ELR (cell line): ENCODE data around the gene FAM181A.
A peak's percentile ranks its signal among the peaks of the same experiment; 100 is the strongest.

Source experiments
- DNase-seq: peaks from one replicate; pipeline ENCODE4 v3.0.0-alpha.2; 2015; ENCODE audit warnings: low read depth

FAM181A gene

DNA sequence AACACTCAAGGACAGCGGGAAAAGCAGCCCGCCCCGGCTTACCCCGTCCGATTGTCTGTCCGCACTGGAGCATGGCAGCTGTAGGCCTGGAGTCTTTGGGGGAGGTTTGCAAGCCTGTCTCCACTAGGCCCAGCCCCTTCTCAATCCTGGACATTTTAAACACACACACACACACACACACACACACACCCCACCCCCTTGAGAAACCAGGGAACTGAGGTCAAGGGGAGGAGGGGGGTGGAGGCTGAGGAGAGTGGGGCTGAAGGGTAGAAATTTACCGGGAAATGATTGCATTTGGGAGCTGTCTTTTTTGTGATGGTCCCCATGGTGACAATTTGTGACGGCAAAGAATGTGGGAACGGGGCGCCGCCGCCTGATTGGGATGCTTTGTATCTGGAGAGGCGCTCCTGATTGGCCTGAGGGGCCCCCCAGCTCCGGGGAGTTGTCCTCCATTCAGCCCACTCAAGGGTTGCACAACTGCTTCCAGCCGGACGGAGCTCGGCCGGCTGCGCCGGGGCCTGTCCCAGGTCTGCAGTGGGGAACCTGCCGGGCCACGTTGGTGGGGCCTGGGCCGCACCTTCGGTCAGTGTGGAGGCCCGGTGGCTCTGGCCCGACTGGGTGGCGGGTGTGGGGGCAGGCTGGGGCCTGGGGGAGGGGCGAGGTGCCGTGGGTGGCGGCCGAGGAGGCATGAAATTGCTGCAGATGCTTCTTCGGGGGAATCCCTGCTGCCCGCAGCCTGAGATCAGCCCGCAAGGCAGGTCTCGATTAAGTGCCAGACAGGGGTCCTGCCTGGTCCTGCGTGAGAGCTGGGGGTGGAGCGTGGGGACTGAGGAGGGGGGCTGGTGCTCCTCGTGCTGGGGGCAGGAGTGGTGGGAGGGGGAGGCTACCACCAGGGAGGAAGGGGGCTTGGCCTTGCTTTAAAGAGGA lies at the start of gene FAM181A:
Gene FAM181A (plus strand): TSS at position 472 of the 927 bp plus-strand sequence. CDS start 942 bp downstream, outside the sequence.
- no peak for DNase-seq

DNA sequence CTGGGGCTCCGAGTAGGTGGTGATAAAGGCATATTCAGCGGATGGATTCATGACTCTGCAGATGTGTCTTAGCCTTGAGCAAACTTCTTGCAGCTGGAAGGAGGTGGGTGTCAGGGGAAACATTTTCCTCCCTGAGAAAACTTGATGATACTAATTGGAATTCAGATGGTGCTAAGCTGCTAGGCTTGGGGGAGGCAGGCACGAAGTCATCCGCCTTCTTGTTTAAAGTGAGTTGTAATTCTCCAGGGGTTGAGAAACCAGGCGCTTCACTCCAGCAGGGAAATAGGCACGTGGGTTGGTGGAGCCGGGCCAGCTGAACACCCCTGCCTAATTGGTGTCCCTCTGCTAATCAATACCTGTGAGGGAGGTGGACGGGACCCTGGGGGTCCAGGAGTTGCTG lies 48.9 kb upstream of the FAM181A start:
- DNase-seq = no peak

GRCh38 chr14:93878871-93879270 lies 48.3 kb upstream of the FAM181A start:
- DNase-seq = no peak

DNA sequence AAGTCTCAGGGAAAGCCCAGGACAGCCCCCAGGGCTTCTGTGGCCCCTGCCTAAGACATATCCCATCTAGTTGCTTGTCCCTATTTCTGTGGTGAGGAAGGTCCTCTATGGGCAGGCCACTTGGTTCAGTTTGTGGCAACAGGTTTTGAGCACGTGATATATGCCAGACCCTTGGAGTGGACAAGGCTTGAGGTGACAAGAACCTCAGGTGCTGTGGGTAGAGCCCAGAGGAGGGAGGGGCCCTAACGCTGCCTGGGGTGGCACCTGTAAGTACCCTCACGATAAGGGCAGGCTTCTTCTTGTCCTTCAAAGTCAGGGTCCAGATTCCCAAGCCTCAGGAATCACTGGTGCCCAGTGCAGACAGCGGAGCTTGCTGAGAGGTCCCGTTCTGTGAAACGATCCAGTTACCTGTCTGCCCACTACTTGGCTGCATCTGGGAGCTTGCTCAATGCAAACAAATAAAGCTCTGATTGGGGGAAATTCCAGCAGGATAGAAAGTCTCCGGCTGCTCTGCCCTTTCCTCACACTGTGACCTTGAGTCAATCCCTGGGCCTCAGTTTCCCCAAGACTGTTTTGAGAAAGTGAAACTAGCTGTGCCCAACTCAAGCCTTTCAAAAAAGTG lies 47.7 kb upstream of the FAM181A start:
- DNase-seq = no peak

DNA sequence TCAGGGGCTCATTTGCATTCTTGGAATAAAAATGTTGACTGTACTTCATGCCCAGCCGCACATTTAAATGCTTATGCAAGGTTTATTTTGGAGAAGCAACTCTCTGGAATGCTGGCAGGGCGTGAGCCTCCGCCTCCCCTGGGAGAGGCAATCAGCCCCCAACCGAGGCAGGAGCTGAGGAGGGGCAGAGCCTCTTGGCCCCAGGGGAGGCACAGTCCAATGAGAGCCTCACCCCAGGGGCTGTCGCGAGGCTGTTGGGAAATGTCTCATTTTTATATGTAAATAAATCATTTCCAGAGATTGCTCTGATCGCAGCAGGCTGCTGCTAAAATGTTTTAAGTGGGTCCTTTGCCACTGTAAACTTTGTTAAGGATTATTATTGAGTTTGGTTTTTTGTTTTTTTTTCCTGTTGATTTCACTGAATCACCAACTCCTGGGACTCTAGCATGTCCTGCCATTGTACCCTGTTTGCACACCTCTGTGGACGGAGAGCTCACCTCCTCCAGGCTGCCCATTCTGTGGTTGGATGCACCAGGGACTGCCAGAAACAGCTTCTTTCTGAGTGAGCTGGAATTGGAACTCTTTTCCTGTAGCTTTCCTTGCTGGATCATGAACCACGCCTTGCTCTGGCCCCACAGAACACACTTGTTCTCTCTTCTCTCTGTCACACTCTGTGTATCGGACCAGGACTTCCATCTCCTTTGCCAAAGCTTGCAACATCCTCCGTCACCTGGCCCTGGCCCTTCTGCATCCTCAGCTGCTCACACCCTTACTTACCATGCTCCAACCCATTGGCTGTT lies 46.9 kb upstream of the FAM181A start:
- no peak for DNase-seq

DNA sequence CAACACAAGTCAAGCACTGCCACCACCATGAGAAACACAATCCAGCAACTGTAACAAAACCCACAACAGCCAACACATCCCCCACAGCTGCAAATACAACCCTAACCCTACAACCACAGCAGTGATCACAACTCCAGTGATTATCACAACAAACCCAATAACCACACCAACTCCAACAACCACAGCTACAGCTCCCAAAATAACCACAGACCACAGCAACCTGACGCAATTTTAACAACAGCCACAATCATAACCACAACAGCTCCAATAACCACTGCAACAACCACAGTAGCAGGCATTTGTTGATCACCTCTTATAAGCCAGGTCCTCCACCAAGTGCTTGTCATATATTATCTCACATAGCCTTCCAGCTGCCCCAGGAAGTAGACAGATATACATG lies 42.2 kb upstream of the FAM181A start:
- DNase-seq = no peak

- no peak for DNase-seq
Observed at GRCh38 chr14:93888995-93889394, 38.1 kb upstream of the FAM181A start.

GRCh38 chr14:93889739-93890483 lies 37.2 kb upstream of the FAM181A start:
- no peak for DNase-seq

DNA sequence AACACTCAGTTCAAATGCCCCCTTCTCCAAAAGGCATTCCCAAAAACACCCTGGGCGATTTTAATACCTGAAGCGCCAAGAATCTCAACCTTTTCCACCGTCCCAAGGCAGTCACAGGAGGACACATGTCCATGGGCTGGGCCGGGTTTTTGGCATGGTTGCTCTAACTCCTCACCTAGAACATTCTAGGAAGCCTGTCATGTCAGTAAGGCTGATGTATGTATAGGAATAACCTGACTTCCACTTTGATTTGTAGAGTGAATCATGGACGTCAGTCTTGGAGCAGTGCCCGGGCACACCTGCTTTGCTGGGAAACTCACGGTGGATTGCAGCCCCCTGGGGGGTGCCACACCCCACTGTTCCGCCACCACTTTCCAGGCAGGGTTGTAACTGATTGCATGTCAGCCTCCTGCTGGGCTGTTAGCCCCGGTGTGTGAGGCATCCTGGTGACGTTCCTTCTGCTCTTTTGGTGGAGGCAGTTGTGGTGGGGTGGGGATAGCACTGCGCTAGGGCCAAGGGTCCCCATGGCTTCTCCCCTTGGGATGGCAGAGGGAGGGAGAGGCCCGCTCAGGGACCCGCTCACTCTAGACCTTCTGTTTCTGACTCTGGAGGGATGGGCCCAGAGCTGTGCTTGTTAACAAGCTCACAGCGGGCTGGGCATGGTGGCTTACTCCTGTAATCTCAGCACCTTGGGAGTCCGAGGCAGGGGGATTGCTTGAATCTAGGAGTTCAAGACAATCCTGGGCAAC lies 35.2 kb upstream of the FAM181A start:
- DNase-seq = no peak

- no peak for DNase-seq
Observed at GRCh38 chr14:93892505-93892839, 34.7 kb upstream of the FAM181A start.

- peak; percentile 70 for DNase-seq
Observed at GRCh38 chr14:93892923-93893558, 34.1 kb upstream of the FAM181A start.

- no peak for DNase-seq
Observed at GRCh38 chr14:93893661-93894261, 33.4 kb upstream of the FAM181A start.

GRCh38 chr14:93895023-93895604 lies 32.0 kb upstream of the FAM181A start:
- DNase-seq = no peak

DNA sequence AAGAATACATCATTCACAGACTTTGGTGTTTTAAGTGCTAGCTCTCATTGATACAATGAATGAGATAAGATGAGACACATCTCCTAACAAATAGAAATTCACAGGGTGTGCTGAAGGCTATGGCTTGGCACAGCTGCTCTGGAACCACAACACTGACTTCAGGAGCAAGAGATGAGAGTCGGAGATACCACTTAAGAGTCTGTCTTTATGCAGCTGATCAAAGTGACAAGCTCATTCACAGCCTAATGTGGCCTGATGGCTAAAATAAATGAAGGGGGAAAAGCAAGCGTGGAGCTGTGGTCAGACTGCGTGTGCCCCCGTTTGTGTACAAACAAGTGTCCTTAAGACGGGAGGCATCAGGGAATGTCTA lies 29.7 kb upstream of the FAM181A start:
- DNase-seq = no peak

GRCh38 chr14:93898081-93898611 lies 29.0 kb upstream of the FAM181A start:
- DNase-seq = no peak

DNA sequence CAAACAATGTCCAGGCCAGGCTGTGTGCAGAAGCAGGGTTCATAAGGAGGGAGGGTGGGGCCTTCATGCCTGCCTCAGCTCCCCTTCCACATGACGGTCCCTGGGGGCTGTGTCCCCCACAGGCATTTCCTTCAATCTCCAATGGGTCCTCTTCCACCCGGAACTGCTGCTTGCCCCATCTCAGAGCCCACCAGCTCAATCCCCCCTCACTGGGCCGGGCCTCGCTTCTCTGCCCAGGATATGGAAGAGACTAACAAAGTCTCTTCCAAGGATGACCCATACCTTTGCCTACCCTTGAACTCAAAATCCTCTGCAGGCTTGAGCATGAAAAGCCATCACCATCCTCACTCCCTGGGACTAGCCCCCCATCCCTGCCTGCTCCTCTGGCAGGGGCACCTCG lies 28.4 kb upstream of the FAM181A start:
- no peak for DNase-seq

DNA sequence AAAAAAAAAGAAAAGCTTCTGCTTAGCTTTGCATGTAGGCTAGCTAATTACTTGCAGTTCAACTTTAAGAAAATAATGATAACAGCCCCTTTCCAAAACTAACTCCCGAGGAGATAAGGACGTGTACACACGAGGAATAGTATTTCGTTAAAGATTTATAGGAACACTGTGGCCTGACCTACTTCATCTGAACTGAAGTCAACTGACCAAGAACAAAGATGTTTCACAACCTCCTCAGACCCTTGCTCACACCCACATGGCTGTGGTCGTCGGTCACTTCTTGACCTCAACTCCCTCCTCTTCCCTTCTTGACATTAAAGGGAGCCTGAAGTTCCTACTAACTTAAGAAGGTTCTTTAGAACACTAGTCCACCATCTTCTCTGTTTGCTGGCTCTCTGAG lies 25.3 kb upstream of the FAM181A start:
- no peak for DNase-seq

DNA sequence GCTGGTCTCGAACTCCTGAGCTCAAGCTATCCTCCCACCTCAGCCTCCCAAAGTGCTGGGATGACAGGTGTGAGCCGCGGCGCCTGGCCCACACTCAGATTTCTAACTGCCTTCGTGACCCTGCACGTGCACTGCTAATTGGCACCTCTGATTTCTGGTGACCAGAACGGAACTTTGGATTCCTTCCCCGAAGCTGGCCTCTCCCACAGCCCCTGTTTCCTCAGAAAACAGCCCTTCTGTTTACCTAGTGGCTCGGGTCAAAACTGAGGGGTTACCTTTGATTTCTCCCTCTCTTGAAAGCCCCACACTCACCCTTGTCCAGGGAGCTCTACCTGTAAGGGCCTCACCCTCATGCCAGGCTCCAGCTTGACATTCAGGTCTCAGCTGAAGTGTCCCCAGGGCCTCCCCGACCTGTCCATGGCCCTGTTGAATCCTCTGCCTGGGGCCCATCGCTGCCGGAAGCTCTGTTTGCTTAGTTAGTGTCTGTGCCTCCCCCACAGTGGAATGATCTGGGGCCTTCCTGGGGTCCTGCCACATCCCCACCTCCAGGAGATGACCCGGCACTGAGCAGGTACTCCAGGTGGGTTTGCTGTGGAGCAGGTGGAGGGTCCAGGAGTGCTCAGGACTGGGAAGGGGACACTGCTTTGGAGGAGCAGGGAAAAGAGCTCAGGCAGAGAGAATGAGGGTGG lies 24.4 kb upstream of the FAM181A start:
- no peak for DNase-seq
